Stromal cell of bone marrow (primary cell): ENCODE data around the gene RPAP2.
"Not testable (repeated sequence)": the region's sequence is repeated elsewhere in the genome, so short reads cannot be mapped to it uniquely, and the experiment has no call there.

Experiments
- DNase-seq: peaks from one replicate; pipeline ENCODE4 v3.0.0-alpha.2; 2012; ENCODE audit warnings: low read depth

RPAP2 gene

GRCh38 chr1:92323473-92324453 lies 24.9 kb downstream of the RPAP2 start:
- DNase-seq, result no peak

- no peak for DNase-seq
Measured at GRCh38 chr1:92324784-92325183, 25.9 kb downstream of the RPAP2 start.

- no peak for DNase-seq
Measured at GRCh38 chr1:92326681-92327080, 27.8 kb downstream of the RPAP2 start.

GRCh38 chr1:92327794-92328193 lies 28.9 kb downstream of the RPAP2 start:
- DNase-seq, result no peak

- no peak for DNase-seq
Measured at GRCh38 chr1:92329347-92330129, 30.7 kb downstream of the RPAP2 start.

GRCh38 chr1:92333668-92334067 lies 34.8 kb downstream of the RPAP2 start:
- no peak for DNase-seq

GRCh38 chr1:92340154-92340553 lies 41.3 kb downstream of the RPAP2 start:
- no peak for DNase-seq

GRCh38 chr1:92342401-92342800 lies 43.5 kb downstream of the RPAP2 start:
- no peak for DNase-seq

- no peak for DNase-seq
Measured at GRCh38 chr1:92343061-92343460, 44.2 kb downstream of the RPAP2 start.

GRCh38 chr1:92346866-92347640 lies 48.2 kb downstream of the RPAP2 start:
- DNase-seq, result no peak

GRCh38 chr1:92352856-92353255 lies 54.0 kb downstream of the RPAP2 start:
- no peak for DNase-seq

- DNase-seq, result no peak
Measured at GRCh38 chr1:92354259-92354658, 55.4 kb downstream of the RPAP2 start.

- peak; percentile 69 for DNase-seq
Measured at GRCh38 chr1:92356956-92357355, 58.1 kb downstream of the RPAP2 start.

GRCh38 chr1:92359382-92359781 lies 60.5 kb downstream of the RPAP2 start:
- not testable (repeated sequence) for DNase-seq

- DNase-seq, result no peak
Measured at GRCh38 chr1:92359986-92360385, 61.1 kb downstream of the RPAP2 start.

GRCh38 chr1:92362970-92363369 lies 64.1 kb downstream of the RPAP2 start:
- DNase-seq, result no peak

GRCh38 chr1:92363401-92363800 lies 64.5 kb downstream of the RPAP2 start:
- no peak for DNase-seq

GRCh38 chr1:92365378-92366039 lies 66.7 kb downstream of the RPAP2 start:
- DNase-seq, result no peak

GRCh38 chr1:92366040-92366395 lies 67.2 kb downstream of the RPAP2 start:
- no peak for DNase-seq

GRCh38 chr1:92367496-92367895 lies 68.6 kb downstream of the RPAP2 start:
- DNase-seq, result no peak

- no peak for DNase-seq
Measured at GRCh38 chr1:92372164-92372563, 73.3 kb downstream of the RPAP2 start.

GRCh38 chr1:92374223-92374622 lies 75.4 kb downstream of the RPAP2 start:
- DNase-seq, result no peak
